ENCODE results near the gene UBR1.
"Not testable (repeated sequence)": the region's sequence is repeated elsewhere in the genome, so short reads cannot be mapped to it uniquely, and the experiment has no call there.

DNA sequence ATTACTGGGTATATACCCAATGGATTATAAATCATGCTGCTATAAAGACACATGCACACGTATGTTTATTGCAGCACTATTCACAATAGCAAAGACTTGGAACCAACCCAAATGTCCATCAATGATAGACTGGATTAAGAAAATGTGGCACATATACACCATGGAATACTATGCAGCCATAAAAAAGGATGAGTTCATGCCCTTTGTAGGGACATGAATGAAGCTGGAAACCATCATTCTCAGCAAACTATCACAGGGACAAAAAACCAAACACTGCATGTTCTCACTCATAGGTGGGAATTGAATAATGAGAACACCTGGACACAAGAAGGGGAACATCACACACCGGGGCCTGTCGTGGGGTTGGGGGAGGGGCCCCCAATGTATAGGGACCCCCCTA, 64.8 kb downstream of the UBR1 start:
- TF ChIP-seq TCF7L2 (IDR thresholded peaks at IDR 0.05; ENCODE audit: borderline replicate concordance, extremely low read depth, insufficient read depth, insufficient read length); EZH2phosphoT487 (IDR thresholded peaks at IDR 0.05; ENCODE audit: borderline replicate concordance); SRF (IDR thresholded peaks at IDR 0.05; ENCODE audit: low read depth); YY1 (IDR thresholded peaks at IDR 0.05; ENCODE audit: extremely low read depth, insufficient replicate concordance, low read depth, low read length); POLR2A (IDR thresholded peaks at IDR 0.05; ENCODE audit: borderline replicate concordance, extremely low read depth, insufficient read depth, insufficient read length); JUND (IDR thresholded peaks at IDR 0.05); ZFX (IDR thresholded peaks at IDR 0.05); EZH2 (IDR thresholded peaks at IDR 0.05); CEBPB (IDR thresholded peaks at IDR 0.05; ENCODE audit: low read depth); FOSL1 (IDR thresholded peaks at IDR 0.05; ENCODE audit: low read depth): not testable (repeated sequence)
- TF ChIP-seq, protein P1, sequence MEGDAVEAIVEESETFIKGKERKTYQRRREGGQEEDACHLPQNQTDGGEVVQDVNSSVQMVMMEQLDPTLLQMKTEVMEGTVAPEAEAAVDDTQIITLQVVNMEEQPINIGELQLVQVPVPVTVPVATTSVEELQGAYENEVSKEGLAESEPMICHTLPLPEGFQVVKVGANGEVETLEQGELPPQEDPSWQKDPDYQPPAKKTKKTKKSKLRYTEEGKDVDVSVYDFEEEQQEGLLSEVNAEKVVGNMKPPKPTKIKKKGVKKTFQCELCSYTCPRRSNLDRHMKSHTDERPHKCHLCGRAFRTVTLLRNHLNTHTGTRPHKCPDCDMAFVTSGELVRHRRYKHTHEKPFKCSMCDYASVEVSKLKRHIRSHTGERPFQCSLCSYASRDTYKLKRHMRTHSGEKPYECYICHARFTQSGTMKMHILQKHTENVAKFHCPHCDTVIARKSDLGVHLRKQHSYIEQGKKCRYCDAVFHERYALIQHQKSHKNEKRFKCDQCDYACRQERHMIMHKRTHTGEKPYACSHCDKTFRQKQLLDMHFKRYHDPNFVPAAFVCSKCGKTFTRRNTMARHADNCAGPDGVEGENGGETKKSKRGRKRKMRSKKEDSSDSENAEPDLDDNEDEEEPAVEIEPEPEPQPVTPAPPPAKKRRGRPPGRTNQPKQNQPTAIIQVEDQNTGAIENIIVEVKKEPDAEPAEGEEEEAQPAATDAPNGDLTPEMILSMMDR (IDR thresholded peaks at IDR 0.05 in 2 of 3, conservative IDR thresholded peaks at IDR 0.05 in 1 of 3; ENCODE audit: borderline replicate concordance in 1 of 3, insufficient read depth in 1 of 3, low read depth in 2 of 3, low read length in 2 of 3) = not testable (repeated sequence)
- TF ChIP-seq, protein P2, sequence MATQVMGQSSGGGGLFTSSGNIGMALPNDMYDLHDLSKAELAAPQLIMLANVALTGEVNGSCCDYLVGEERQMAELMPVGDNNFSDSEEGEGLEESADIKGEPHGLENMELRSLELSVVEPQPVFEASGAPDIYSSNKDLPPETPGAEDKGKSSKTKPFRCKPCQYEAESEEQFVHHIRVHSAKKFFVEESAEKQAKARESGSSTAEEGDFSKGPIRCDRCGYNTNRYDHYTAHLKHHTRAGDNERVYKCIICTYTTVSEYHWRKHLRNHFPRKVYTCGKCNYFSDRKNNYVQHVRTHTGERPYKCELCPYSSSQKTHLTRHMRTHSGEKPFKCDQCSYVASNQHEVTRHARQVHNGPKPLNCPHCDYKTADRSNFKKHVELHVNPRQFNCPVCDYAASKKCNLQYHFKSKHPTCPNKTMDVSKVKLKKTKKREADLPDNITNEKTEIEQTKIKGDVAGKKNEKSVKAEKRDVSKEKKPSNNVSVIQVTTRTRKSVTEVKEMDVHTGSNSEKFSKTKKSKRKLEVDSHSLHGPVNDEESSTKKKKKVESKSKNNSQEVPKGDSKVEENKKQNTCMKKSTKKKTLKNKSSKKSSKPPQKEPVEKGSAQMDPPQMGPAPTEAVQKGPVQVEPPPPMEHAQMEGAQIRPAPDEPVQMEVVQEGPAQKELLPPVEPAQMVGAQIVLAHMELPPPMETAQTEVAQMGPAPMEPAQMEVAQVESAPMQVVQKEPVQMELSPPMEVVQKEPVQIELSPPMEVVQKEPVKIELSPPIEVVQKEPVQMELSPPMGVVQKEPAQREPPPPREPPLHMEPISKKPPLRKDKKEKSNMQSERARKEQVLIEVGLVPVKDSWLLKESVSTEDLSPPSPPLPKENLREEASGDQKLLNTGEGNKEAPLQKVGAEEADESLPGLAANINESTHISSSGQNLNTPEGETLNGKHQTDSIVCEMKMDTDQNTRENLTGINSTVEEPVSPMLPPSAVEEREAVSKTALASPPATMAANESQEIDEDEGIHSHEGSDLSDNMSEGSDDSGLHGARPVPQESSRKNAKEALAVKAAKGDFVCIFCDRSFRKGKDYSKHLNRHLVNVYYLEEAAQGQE (IDR thresholded peaks at IDR 0.05; ENCODE audit: low read depth) = not testable (repeated sequence)
- TF ChIP-seq, protein P3, sequence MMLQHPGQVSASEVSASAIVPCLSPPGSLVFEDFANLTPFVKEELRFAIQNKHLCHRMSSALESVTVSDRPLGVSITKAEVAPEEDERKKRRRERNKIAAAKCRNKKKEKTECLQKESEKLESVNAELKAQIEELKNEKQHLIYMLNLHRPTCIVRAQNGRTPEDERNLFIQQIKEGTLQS (IDR thresholded peaks at IDR 0.05) = not testable (repeated sequence)

Data from HCT116 (cell line).